C1 segment of cervical spinal cord (tissue), 14 donors: ENCODE data around the gene VSIG1.

Experiments
- DNase-seq, 14 donors: peaks; one replicate each; lab custom pipeline; 2025; lab: John Stamatoyannopoulos, UW

Gene VSIG1

DNA sequence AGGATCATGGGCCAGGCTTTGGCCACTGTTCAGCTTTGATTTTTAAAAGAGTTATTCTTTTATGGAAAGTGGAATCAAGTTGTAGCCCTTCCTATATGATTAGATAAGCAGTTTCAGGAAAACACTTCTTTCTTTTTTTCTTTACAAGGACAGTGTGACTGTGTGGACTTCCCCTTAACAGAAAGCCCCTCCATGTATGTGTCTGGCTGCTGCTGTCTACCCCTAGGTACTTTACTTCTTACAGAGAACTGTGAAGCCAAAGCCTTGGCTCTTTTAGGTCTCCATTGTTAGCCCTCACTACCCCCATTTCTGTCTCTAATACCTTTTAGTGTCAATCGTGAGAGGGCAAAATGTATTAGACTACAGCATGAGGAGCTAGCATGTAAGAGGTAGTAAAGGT is 19.1 kb downstream of the VSIG1 start:
- no peak for DNase-seq

GRCh38 chrX:108064613-108065012 is 19.7 kb downstream of the VSIG1 start:
- no peak for DNase-seq

GRCh38 chrX:108068121-108068520 is 23.3 kb downstream of the VSIG1 start:
- DNase-seq = no peak

GRCh38 chrX:108070891-108071290 is 26.0 kb downstream of the VSIG1 start:
- no peak for DNase-seq

DNA sequence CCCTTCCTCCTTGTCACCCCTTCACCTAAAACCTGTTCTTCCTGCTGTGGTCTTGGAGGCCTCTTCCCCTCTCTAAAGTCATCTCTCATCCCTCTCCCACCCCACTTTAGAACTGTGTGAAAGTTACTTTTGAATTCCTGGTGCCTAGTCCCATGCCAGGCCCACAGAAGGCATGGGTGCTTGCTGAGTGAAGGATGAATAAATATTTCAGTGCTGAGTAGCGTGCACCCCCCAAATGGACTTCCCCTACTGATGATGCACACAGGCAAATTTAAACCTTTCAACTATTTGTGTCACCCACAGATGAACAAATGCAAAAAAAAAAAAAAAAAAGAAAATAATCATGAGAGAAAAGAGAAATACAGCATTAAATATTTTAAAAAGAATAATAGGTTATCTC is 26.7 kb downstream of the VSIG1 start:
- no peak for DNase-seq

DNA sequence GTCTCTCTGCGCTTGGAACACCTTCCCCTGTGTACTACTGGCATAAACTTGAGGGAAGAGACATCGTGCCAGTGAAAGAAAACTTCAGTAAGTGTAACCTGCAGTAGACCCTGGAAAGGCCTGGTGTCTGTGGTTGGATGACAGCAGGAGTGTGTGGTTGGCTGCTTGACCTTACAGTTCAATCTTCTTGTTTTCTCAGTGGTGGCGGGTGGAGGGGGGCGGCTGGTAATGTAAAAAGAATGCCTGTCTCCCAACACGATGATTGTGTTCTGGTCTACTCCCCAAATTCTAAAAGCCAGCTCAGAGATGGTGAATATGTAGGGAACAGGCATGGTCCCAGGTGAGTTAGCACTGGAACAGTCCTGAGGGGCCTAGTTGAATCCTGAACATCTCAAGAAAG is 27.9 kb downstream of the VSIG1 start:
- no peak for DNase-seq

DNA sequence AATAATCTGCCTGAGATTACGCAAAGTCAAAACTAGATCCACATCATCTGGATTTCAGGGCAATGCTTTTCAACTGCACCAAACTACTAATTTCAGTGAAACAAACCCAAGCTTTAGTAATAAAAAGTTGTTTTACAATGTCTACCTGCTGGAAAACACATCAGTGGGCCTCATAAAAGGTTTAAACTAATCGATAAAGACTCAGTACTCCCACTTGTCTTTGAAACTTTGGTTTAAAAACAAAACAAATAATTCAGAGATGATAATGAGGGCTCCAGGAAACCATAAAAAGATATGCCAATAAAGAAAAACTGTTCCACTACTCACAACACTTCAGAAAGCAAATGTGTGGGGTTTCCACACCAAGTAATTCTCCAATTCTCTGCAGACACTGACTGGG is 36.2 kb downstream of the VSIG1 start:
- DNase-seq = no peak

DNA sequence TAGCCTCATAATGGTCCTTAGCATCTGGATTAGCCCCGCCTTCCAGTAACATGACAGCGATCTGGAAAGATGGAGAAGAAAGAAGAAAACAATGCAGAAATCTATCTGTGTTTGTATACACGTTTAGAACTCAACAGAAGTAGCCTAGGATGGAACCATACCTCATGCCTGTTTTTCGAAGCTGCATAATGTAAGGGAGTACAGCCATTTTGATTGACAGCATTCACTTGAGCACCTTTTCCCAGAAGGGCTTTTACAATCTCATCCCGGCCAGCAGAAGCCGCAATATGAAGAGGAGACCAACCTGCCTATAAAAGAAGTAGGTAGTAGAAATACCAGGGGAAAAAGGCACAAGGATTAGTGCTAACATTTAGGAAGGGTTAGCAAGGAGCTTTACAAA is 42.9 kb downstream of the VSIG1 start:
- DNase-seq = no peak

DNA sequence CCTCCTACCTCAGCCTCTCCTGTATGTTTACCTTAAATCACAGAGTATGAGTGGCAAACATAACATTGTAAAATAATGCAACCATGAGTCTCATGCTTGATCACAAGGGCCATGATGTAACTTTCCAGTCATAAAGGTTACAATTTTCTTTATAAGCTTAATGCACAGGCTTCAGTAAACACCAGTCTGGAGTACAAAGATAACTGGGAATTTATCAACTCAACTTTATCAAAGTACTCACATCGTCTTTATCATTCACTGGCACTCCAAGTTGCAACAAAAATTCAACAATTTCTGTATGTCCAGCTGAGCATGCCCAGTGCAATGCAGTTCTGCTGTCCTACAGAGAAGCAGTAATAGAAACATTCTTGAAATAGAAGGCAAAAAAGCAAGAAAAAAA is 43.6 kb downstream of the VSIG1 start:
- no peak for DNase-seq

GRCh38 chrX:108090491-108091263 is 45.8 kb downstream of the VSIG1 start:
- no peak for DNase-seq

- DNase-seq = peak; percentile 37 to 94 (median 87)
Observed at GRCh38 chrX:108091264-108091877, 46.5 kb downstream of the VSIG1 start, which contains the start of the genes ATG4A and PSMD10. Gene ATG4A, plus strand, starts transcription at chrX:108091778. Its CDS starts 49 bp downstream, at chrX:108091827. Gene PSMD10, minus strand, starts transcription at chrX:108091542. Its CDS starts 22 bp downstream, at chrX:108091520.

- DNase-seq = no peak
Observed at GRCh38 chrX:108091878-108092291, 47.0 kb downstream of the VSIG1 start.

GRCh38 chrX:108097380-108097779 is 52.5 kb downstream of the VSIG1 start:
- no peak for DNase-seq

DNA sequence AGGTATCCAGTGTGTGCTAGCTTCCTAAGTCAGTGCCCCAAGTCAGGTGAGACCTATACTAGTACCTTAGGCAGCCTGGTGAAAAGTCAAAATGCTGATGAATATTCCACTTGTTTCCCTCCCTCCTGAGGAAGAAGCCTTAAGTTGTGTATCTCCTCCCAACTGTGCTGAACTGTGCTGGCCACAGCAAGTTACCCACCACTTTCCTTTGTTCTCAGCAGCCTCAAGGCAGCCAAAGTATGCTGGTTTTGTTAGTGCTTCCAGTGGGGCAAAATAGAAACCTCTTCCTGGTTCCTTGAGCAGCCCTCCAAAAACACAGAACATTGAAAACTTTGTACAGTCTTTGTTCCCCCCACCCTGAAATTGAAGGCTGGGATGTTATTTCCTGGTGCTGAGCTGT is 60.6 kb downstream of the VSIG1 start:
- no peak for DNase-seq

DNA sequence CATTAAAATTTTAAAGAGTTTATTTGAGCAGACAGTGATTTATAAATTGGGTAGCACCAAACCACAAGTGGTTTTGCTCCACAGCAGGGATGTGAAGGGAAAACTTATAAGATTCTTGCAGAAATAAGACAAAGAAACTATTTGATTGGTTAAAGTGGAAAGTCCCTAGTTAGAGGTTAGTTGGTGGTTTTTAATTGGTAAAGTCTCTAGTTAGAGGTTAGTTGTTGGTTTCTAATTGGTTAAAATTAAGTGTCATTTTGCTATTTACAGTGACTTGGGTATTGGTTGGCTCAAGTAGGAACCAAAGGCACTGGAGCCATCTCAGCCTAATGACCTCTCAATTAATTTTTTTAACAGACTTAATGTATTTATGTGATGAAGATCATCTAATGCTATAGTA is 69.7 kb downstream of the VSIG1 start:
- DNase-seq = no peak

DNA sequence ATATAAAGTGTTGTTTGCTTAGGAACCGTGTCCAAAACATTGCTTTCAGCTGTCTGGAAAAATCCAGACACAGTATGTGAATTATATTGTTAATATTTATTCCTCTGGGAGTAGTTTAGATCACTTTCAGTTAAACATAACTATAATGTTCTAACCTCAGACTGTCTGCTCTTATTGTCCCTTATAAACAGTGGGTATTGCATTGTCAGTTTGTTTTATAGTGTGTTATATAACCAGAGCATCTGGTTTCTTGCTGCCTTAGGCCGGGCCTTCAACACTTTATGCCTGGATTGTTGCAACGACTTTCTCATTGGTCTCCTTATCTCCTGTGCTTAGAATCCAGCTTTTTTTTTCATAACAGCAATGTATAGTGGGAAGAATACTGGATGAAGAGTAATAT is 73.1 kb downstream of the VSIG1 start:
- no peak for DNase-seq

DNA sequence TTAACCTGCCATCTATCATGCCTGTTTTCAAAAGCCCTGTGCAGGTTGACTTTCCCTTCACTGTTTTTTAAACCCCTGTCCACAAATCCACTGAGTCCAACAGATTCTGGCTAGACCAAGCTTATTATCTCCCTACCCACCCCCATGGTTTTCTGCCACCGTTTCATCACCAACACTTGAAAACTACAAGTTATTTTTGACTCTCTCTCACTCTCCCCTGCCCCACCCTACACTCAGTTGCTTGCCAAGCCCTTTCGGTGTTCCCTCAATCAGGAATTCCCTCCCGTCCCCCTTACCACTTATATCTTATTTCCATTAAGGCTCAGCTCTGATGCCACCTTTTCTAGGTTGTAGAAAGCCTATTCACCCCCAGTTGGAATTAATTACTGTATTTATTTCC is 76.4 kb downstream of the VSIG1 start:
- DNase-seq = no peak

DNA sequence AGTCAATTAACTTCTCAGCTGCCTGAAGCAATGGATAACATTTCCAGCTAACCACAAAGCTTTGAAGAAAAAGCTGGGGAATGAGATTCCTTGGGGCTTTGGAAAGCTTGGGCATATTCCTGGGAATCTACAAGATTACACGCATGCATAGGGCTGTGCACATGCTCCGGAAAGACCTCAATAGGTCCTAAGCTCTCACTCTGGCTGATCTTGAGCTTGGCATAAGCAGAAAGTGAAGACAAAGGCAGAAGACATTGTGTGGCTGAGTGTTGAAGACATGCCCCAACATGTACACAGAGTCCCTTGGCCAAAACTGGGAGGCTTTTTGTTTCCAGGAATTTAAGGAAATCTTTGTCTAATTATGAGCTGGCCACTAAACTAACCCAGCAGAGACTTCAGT is 77.9 kb downstream of the VSIG1 start:
- DNase-seq = no peak

- DNase-seq = peak in 1 of 14 donors; percentile 46
Observed at GRCh38 chrX:108123591-108124366, 78.9 kb downstream of the VSIG1 start.

DNA sequence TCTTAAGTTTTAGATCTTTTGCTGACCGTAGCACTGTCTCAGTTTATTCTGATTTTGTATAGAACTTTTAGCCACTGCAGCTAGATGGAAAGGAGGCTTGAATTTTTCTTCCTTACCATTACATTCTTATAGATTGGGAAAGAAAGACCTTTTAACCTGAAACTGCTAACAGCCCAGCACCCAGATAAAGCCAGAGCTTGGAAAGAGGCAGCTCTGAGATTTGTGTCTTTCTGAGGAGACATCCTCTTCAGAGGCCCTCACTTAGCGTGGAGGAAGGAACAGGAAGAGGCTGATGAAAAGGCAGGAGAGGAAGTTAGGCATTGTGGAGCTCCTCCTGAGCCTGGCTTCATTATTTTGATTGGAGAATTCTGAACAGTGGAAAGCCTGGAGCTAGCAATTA is 81.8 kb downstream of the VSIG1 start:
- DNase-seq = no peak

DNA sequence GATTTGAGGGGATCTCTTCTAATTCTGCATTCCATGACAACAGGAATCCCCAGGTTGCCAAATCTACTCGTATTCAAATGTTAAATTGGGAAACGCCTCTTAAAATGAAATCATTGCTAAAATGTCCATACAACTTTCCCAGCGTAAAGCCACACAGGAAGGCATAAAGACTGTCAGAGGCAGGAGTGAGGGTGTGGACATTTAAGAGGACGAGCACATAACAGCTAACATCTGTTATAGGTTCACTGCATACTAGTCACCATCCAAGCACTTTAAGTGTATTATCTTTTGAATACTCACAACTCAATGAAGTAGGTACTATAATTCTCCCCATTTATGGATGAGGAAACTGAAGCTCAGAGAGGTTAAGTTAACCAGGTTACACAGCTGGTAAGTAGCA is 82.3 kb downstream of the VSIG1 start:
- DNase-seq = no peak
